K562 (cell line): ENCODE data around the gene CCR7.

Experiments used
- ARNT ChIP-seq, 2 experiments: fragments of 450-650 bp; IDR thresholded peaks; 2 replicates each; pipeline ENCODE4 v1.6.1; 2016; ENCODE audit warnings: mild to moderate bottlenecking in 1 of 2
- ATF2 ChIP-seq: sonication (generic); formaldehyde crosslinking; IDR thresholded peaks from 2 replicates; pipeline ENCODE4 v1.8.1; 2022; ENCODE audit warnings: missing genetic modification reagents
- CEBPB ChIP-seq: fragments of 450-650 bp; IDR thresholded peaks from 2 replicates; pipeline ENCODE4 v1.6.1; 2016; ENCODE audit warnings: missing genetic modification characterization, missing compliant biosample characterization
- CREBBP ChIP-seq: IDR thresholded peaks from one replicate; pipeline ENCODE4 v1.6.1; 2012; ENCODE audit warnings: low read depth, mild to moderate bottlenecking, control low read depth, inconsistent platforms, low read length
- CTCF ChIP-seq, 3 experiments: IDR thresholded peaks in 2 of 3; conservative IDR thresholded peaks in 1 of 3; 2 replicates each; pipeline ENCODE4 v1.5.1; 2011 to 2012; ENCODE audit warnings: low read length in 3 of 3, mild to moderate bottlenecking in 3 of 3, control low read depth in 2 of 3, improper control_type of control experiment in 1 of 3, inconsistent platforms in 1 of 3, low read depth in 1 of 3, mixed read lengths in 1 of 3, moderate library complexity in 1 of 3; ENCODE audit not compliant: insufficient read depth in 2 of 3
- TAF1 ChIP-seq: IDR thresholded peaks from 2 replicates; pipeline ENCODE4 v1.6.1; 2011; ENCODE audit warnings: mild to moderate bottlenecking, low read length, moderate library complexity; ENCODE audit not compliant: insufficient read depth, control insufficient read depth, severe bottlenecking; ENCODE audit errors: extremely low read depth
- TRIM24 ChIP-seq, 2 experiments: fragments of 450-650 bp; IDR thresholded peaks; 2 replicates each; pipeline ENCODE4 v1.6.1; 2016
- USF2 ChIP-seq: sonication (generic); formaldehyde crosslinking; IDR thresholded peaks from 2 replicates; pipeline ENCODE4 v1.5.0; 2020; ENCODE audit warnings: missing genetic modification reagents
- ZNF232 ChIP-seq: sonication (generic); formaldehyde crosslinking; IDR thresholded peaks from 2 replicates; pipeline ENCODE4 v1.8.0; 2022; ENCODE audit warnings: mild to moderate bottlenecking, missing genetic modification reagents

DNA sequence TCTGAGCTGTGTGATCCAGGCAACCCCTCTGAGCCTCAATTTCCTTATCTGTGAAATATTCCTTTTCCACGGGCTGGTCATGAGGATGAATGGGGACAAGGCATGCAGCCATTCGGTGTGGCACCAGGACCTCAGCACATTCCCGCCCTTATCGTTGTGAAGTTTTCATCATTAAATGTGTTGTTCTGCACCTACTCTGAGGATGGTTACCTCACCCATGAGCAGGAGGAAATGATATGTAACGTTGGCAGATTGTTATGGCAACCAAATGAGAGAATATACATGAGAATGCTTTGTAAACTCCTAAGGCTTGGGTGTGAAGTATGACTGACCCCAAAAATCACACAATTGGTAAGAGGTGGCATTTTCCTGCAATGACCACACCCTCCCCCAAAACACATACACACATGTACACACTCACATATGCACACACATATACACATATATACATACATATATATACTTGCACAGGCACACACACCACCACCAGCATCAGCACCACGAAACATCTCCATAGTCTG lies 42.8 kb upstream of the CCR7 start:
- TF ChIP-seq TAF1 = no peak
- TF ChIP-seq TRIM24 (IDR thresholded peaks at IDR 0.05) = no peak
- TF ChIP-seq CTCF (IDR thresholded peaks at IDR 0.05 in 2 of 3, conservative IDR thresholded peaks at IDR 0.05 in 1 of 3; ENCODE audit: insufficient read depth in 2 of 3, low read depth in 1 of 3, low read length in 3 of 3) = no peak
- TF ChIP-seq USF2 (CRISPR knock-in tag) = no peak
- no peak for TF ChIP-seq ATF2 (CRISPR knock-in tag)
- no peak for TF ChIP-seq ARNT (IDR thresholded peaks at IDR 0.05)
- no peak for TF ChIP-seq CEBPB
- no peak for TF ChIP-seq ZNF232 (CRISPR knock-in tag)
- TF ChIP-seq CREBBP = no peak
